HepG2 (cell line): Measurements from ENCODE around the gene CDS1. TPM values are rescaled to one million over a fixed set of nuclear protein-coding genes. Genes with fewer than 3 reads are reported as not detected.

Experiments
- ATAC-seq: fragments of 200-7000 bp; cut with Tn5 transposase; 3 replicates; pipeline ENCODE4 v1.9.1; 2020; ENCODE audit warnings: mild to moderate bottlenecking, moderate library complexity
- BruUV-seq: library from RNA; stranded (reverse); fragments of 400-500 nt; replicated peaks from 2 replicates; lab custom pipeline; 2021; lab: Mats Ljungman, UMichigan
- CTCF ChIA-PET: fragments of 300-600 bp; formaldehyde crosslinking; extraction: SDS; loops from one replicate; lab custom pipeline; 2021; ENCODE audit warnings: low total read pairs, inconsistent platforms, low intra/inter-chr PET ratio; lab: Yijun Ruan, JAX
- POLR2A ChIA-PET: fragments of 350-600 bp; sonication (Branson Sonifier 250); formaldehyde crosslinking; loops from one replicate; lab custom pipeline; 2020; ENCODE audit warnings: antibody characterized with exemption, inconsistent platforms; lab: Yijun Ruan, JAX
- DNase-seq: peaks from one replicate; pipeline ENCODE4 v3.0.0-alpha.2; 2015; ENCODE audit warnings: low spot score
- FAIRE-seq: peaks from 3 replicates; lab custom pipeline; 2011; peaks lifted over from hg19 to GRCh38; lab: Jason Lieb, UNC
- H2AFZ ChIP-seq: one replicate; pipeline ENCODE4 v1.6.1; 2011; ENCODE audit warnings: low read length, inconsistent platforms
- H3K27ac ChIP-seq: fragments of 300-600 bp; 3 replicates; pipeline ENCODE4 v1.8.0; 2011; ENCODE audit warnings: mixed run types, mild to moderate bottlenecking, mixed read lengths, low read length, inconsistent platforms; ENCODE audit not compliant: insufficient read depth; ENCODE audit errors: extremely low read length
- H3K27me3 ChIP-seq, 2 experiments: fragments of 200-600 bp in 1 of 2; 2 replicates in 1 of 2; 3 replicates in 1 of 2; pipeline versions ENCODE4 v1.6.0 to v1.8.0; 2011; ENCODE audit warnings: low read length in 2 of 2, mild to moderate bottlenecking in 2 of 2, moderate library complexity in 2 of 2, inconsistent platforms in 1 of 2; ENCODE audit not compliant: insufficient read depth in 2 of 2, control insufficient read depth in 1 of 2
- H3K36me3 ChIP-seq, 2 experiments: fragments of 200-600 bp in 1 of 2; replicated peaks in 1 of 2; 2 replicates in 1 of 2; 3 replicates in 1 of 2; pipeline versions ENCODE4 v1.5.1 to v1.8.0; 2011; ENCODE audit warnings: low read length in 2 of 2, inconsistent platforms in 1 of 2; ENCODE audit not compliant: insufficient read depth in 2 of 2, control insufficient read depth in 1 of 2
- H3K4me1 ChIP-seq: 2 replicates; pipeline ENCODE4 v1.5.1; 2012; ENCODE audit warnings: low read length, inconsistent platforms; ENCODE audit not compliant: insufficient read depth
- H3K4me2 ChIP-seq: 2 replicates; pipeline ENCODE4 v1.6.0; 2011; ENCODE audit warnings: low read depth, low read length, inconsistent platforms
- H3K4me3 ChIP-seq, 3 experiments: fragments of 200-600 bp in 1 of 3; sonication (generic), shearing (Covaris generic) in 1 of 3; replicated peaks in 1 of 3; 2 replicates each; pipeline ENCODE4 v1.5.1; 2011 to 2016; ENCODE audit warnings: low read length in 3 of 3, inconsistent platforms in 2 of 3, low read depth in 2 of 3, mild to moderate bottlenecking in 2 of 3, control low read depth in 1 of 3, mixed read lengths in 1 of 3; ENCODE audit not compliant: insufficient read depth in 1 of 3
- H3K79me2 ChIP-seq: one replicate; pipeline ENCODE4 v1.6.1; 2011; ENCODE audit warnings: low read length, inconsistent platforms; ENCODE audit not compliant: insufficient read depth
- H3K9ac ChIP-seq: 2 replicates; pipeline ENCODE4 v1.6.0; 2011; ENCODE audit warnings: mild to moderate bottlenecking, low read depth, low read length, inconsistent platforms; ENCODE audit not compliant: insufficient read depth
- H3K9me3 ChIP-seq: 2 replicates; pipeline ENCODE4 v1.5.1; 2012; ENCODE audit warnings: mild to moderate bottlenecking, low read length
- H4K20me1 ChIP-seq: 2 replicates; pipeline ENCODE4 v1.6.0; 2011; ENCODE audit warnings: inconsistent platforms, mild to moderate bottlenecking, low read length, moderate library complexity; ENCODE audit not compliant: insufficient read depth
- GABPA ChIP-seq, 2 experiments: IDR thresholded peaks; 2 replicates each; pipeline ENCODE4 v1.6.1; 2011 to 2016; ENCODE audit warnings: low read depth in 2 of 2, low read length in 1 of 2, missing biosample characterization in 1 of 2, missing genetic modification characterization in 1 of 2
- HNRNPH1 ChIP-seq: fragments of 200-400 bp; formaldehyde crosslinking; optimal IDR thresholded peaks from 2 replicates; pipeline ENCODE3; 2017; ENCODE audit warnings: mild to moderate bottlenecking, low read depth, low read length
- HOXA3 ChIP-seq: sonication (generic); formaldehyde crosslinking; IDR thresholded peaks from 2 replicates; pipeline ENCODE4 v1.5.0; 2020; ENCODE audit warnings: missing genetic modification reagents
- IRF9 ChIP-seq: sonication (generic); formaldehyde crosslinking; IDR thresholded peaks from 2 replicates; pipeline ENCODE4 v1.8.0; 2022; ENCODE audit warnings: missing genetic modification reagents, mild to moderate bottlenecking, borderline replicate concordance
- MLXIP ChIP-seq: sonication (generic); formaldehyde crosslinking; IDR thresholded peaks from 2 replicates; pipeline ENCODE4 v1.9.0; 2021; ENCODE audit warnings: missing genetic modification reagents, borderline replicate concordance
- TP53 ChIP-seq: sonication (generic); formaldehyde crosslinking; conservative IDR thresholded peaks from 2 replicates; pipeline ENCODE4 v1.4.0; 2020; ENCODE audit warnings: missing genetic modification reagents
- ZBTB7B ChIP-seq: sonication (generic); formaldehyde crosslinking; IDR thresholded peaks from 2 replicates; pipeline ENCODE4 v1.4.0; 2020; ENCODE audit warnings: missing genetic modification reagents
- ZNF713 ChIP-seq: sonication (generic); formaldehyde crosslinking; IDR thresholded peaks from 2 replicates; pipeline ENCODE4 v1.4.0; 2020; ENCODE audit warnings: mild to moderate bottlenecking, missing genetic modification reagents
- WGBS: methylation state at CpG from one replicate; pipeline ENCODE4 v1.1.6; 2017; ENCODE audit warnings: low lambda C conversion rate; 5-methylcytosine and 5-hydroxymethylcytosine counted together
- in situ Hi-C: cut with HindIII; loops from 2 replicates; pipeline ENCODE4 v1.10.0; 2017; ENCODE audit warnings: low pct_unique_long_range_greater_than_20kb; ENCODE audit not compliant: extremely low pct_ligation_motif_present
- intact Hi-C: fragments of 100-400 bp; cut with micrococcal nuclease; formaldehyde crosslinking; loops from one replicate; pipeline ENCODE4 v1.10.0; 2022; ENCODE audit not compliant: unreplicated experiment
- polyA plus RNA-seq, 8 experiments: library from polyadenylated mRNA; depleted of rRNA in 3 of 8; stranded (reverse) in 7 of 8; unstranded in 1 of 8; fragments of >200 nt; fragmentation: Illumina TruSeq in 4 of 8; extraction: Trizol in 4 of 8; gene quantifications; 2 replicates each; pipeline versions ENCODE4 v1.2.1 to v1.2.3, GENCODE V29; 2011 to 2016; ENCODE audit warnings: low read depth in 4 of 8, missing spikeins in 1 of 8, mixed read lengths in 1 of 8; ENCODE audit not compliant: insufficient read depth in 1 of 8
- total RNA-seq, 5 experiments: library from RNA; depleted of rRNA; stranded (reverse); fragments of >200 nt; fragmentation: Illumina TruSeq; extraction: Trizol; gene quantifications; 2 replicates each; pipeline ENCODE4 v1.2.3, GENCODE V29; 2016; ENCODE audit warnings: low read depth in 1 of 5

CDS1 gene
- total and polyA plus RNA-seq, 2 of the 13 experiments (the other 11 are each of a cell fraction or from before 2014, with no cell fraction given), result 2.1 to 3.2 TPM

- TF ChIP-seq MLXIP (no peak), HOXA3 (CRISPR knock-in tag) (no peak), GABPA (IDR thresholded peaks at IDR 0.05; ENCODE audit: low read depth, low read length) (no peak), GABPA (CRISPR knock-in tag; IDR thresholded peaks at IDR 0.05; ENCODE audit: low read depth) (no peak), ZNF713 (CRISPR knock-in tag) (no peak), IRF9 (CRISPR knock-in tag) (no peak), ZBTB7B (CRISPR knock-in tag) (no peak)
Observed at GRCh38 chr4:84677093-84677492, 94.2 kb downstream of the CDS1 start (continued).

GRCh38 chr4:84677995-84678394, 95.1 kb downstream of the CDS1 start:
- Histone ChIP-seq H3K9me3 (no peaks in the 10 kb centered on the region), H3K4me2 (no peak overlapping the region), H2AFZ (no peak overlapping the region), H3K27me3 (no peaks in the 10 kb centered on the region), H4K20me1 (no peaks in the 10 kb centered on the region), H3K27ac (no peak overlapping the region), H3K4me3 (no peak overlapping the region)
- DNase-seq (no peak), FAIRE-seq (no peak)
- intact Hi-C loops, result no loop called here
- no TSS peak for BruUV-seq
- POLR2A ChIA-PET, result no interaction called here
- in situ Hi-C loops, result no loop called here
- TF ChIP-seq HNRNPH1 (no peak), TP53 (no peak)
- TF ChIP-seq, all 625 proteins: peak for 0
- peaks cover 7 to 28% of the 10 kb centered on the region in 2 experiments for H3K36me3 ChIP-seq
- no peak overlapping the region for H3K9ac ChIP-seq
- peaks cover 24% of the 10 kb centered on the region for H3K4me1 ChIP-seq
- CTCF ChIA-PET, result no interaction called here
- WGBS, result 100% methylated on average over 5 of the region's 5 CpGs
- no peak for ATAC-seq
- no peaks in the 10 kb centered on the region for H3K79me2 ChIP-seq
